Measurements from ENCODE around the gene EDIL3. TPM values are rescaled to one million over a fixed set of nuclear protein-coding genes. Genes with fewer than 3 reads are reported as not detected.

The EDIL3 gene
- total RNA-seq, 1 donor from 2014 or later = 15.2 TPM

DNA sequence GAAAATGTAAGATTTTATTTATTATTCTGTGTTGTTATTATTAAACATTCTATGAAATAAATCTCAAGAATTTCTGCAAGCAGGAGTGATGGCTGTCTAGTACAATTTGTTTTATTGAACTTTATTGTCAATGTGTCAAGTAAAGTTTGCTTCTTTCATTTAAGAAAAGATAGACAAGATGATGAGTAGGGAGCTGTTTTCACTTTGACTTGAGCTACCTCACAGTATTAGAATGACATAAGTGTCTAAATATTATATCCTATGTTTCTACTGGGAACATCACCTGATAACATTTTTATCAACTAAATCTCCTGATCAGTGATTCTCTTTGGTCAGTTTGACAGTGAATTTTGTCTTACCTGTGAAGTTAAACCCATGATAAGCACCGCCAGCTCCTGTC, 12.7 kb upstream of the EDIL3 start:
- Histone ChIP-seq H3K9me3 (no peaks in the 10 kb centered on the region), H3K4me1 (no peaks in the 10 kb centered on the region)

DNA sequence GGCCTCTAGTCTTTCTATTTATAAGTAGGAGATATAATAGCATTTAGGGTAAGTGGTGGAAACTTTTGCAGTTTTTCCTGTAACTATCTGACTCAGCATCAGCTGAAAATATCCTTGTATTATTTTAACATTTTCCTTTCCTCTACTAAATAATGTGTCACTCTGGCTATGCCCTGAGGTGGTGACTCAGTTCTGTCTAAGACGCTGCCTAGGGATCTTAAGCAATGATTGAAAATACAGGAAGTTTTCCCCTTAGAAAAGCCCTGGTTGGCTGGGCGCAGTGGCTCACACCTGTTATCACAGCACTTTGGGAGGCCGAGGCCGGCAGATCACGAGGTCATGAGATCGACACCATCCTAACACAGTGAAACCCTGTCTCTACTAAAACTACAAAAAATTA, 9.3 kb upstream of the EDIL3 start:
- Histone ChIP-seq H3K27ac (no peak overlapping the region), H3K4me3 (no peak overlapping the region), H3K36me3 (no peaks in the 10 kb centered on the region), H3K27me3 (no peaks in the 10 kb centered on the region), H3K9me3 (no peaks in the 10 kb centered on the region), H3K4me1 (no peaks in the 10 kb centered on the region)
- no peak for DNase-seq (ENCODE audit: extremely low spot score in 2 of 2)
- intact Hi-C loops (cut with DNase I) = no loop called here
- TF ChIP-seq POLR2AphosphoS5 (IDR thresholded peaks at IDR 0.05; ENCODE audit: insufficient read depth in 1 of 2, low read depth in 1 of 2) (no peak), POLR2A (IDR thresholded peaks at IDR 0.05) (no peak)
- TF ChIP-seq, protein P1, sequence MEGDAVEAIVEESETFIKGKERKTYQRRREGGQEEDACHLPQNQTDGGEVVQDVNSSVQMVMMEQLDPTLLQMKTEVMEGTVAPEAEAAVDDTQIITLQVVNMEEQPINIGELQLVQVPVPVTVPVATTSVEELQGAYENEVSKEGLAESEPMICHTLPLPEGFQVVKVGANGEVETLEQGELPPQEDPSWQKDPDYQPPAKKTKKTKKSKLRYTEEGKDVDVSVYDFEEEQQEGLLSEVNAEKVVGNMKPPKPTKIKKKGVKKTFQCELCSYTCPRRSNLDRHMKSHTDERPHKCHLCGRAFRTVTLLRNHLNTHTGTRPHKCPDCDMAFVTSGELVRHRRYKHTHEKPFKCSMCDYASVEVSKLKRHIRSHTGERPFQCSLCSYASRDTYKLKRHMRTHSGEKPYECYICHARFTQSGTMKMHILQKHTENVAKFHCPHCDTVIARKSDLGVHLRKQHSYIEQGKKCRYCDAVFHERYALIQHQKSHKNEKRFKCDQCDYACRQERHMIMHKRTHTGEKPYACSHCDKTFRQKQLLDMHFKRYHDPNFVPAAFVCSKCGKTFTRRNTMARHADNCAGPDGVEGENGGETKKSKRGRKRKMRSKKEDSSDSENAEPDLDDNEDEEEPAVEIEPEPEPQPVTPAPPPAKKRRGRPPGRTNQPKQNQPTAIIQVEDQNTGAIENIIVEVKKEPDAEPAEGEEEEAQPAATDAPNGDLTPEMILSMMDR (IDR thresholded peaks at IDR 0.05) = no peak

More for the DNA sequence above, 12.7 kb upstream of the EDIL3 start:
- TF ChIP-seq POLR2AphosphoS5 (IDR thresholded peaks at IDR 0.05; ENCODE audit: insufficient read depth in 1 of 2, low read depth in 1 of 2) = no peak
- TF ChIP-seq, protein P1 (IDR thresholded peaks at IDR 0.05) = no peak
- TF ChIP-seq POLR2A (IDR thresholded peaks at IDR 0.05) = no peak
- Histone ChIP-seq H3K4me3 (no peak overlapping the region), H3K27me3 (no peaks in the 10 kb centered on the region), H3K36me3 (no peaks in the 10 kb centered on the region), H3K27ac (no peak overlapping the region)
- DNase-seq (ENCODE audit: extremely low spot score in 2 of 2) = no peak
- intact Hi-C loops (cut with DNase I) = no loop called here

DNA sequence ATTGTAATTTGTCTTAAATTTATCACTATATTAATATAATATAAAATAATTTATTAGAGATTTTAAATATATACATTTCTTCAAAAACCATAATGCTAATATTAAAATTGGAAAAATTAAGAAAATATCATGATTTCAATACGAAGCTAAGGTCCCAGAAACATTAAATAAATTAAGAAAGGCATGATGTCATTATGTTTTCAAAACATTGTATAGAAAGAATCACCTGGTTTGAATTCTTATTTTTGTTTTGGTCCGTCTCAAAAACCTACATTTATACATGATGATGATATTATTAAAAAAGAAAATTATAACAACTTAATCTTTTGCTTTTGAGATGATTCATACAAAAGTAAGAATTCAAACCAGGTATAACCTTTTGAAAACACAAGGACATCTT, 8.2 kb upstream of the EDIL3 start:
- Histone ChIP-seq H3K9me3 (no peaks in the 10 kb centered on the region), H3K27ac (no peak overlapping the region), H3K36me3 (no peaks in the 10 kb centered on the region), H3K4me3 (no peak overlapping the region), H3K27me3 (no peaks in the 10 kb centered on the region), H3K4me1 (no peaks in the 10 kb centered on the region)
- no peak for DNase-seq (ENCODE audit: extremely low spot score in 2 of 2)
- intact Hi-C loops (cut with DNase I) = no loop called here
- TF ChIP-seq POLR2A (IDR thresholded peaks at IDR 0.05) (no peak), POLR2AphosphoS5 (IDR thresholded peaks at IDR 0.05; ENCODE audit: insufficient read depth in 1 of 2, low read depth in 1 of 2) (no peak)
- TF ChIP-seq, protein P1 (IDR thresholded peaks at IDR 0.05) = no peak

- Histone ChIP-seq H3K27ac (no peak overlapping the region), H3K9me3 (no peaks in the 10 kb centered on the region), H3K4me1 (peaks cover 24% of the 10 kb centered on the region), H3K4me3 (peak overlapping the region in 1 of 2 donors; percentile 64), H3K27me3 (no peaks in the 10 kb centered on the region), H3K36me3 (no peaks in the 10 kb centered on the region)
- TF ChIP-seq POLR2A (IDR thresholded peaks at IDR 0.05) (no peak), POLR2AphosphoS5 (IDR thresholded peaks at IDR 0.05; ENCODE audit: insufficient read depth in 1 of 2, low read depth in 1 of 2) (no peak)
- TF ChIP-seq, protein P1 (IDR thresholded peaks at IDR 0.05) = no peak
- no peak for DNase-seq (ENCODE audit: extremely low spot score in 2 of 2)
- intact Hi-C loops (cut with DNase I) = no loop called here
These were observed 1.0 kb upstream of the EDIL3 start for GRCh38 chr5:84385705-84386104.

- H3K4me3 ChIP-seq = peak overlapping the region; percentile 64 to 66
- H3K27me3 ChIP-seq = no peaks in the 10 kb centered on the region
- intact Hi-C loops (cut with DNase I) = no loop called here
- H3K36me3 ChIP-seq = no peaks in the 10 kb centered on the region
- H3K9me3 ChIP-seq = no peaks in the 10 kb centered on the region
- peak in 1 of 2 donors; percentile 87 for DNase-seq (ENCODE audit: extremely low spot score in 2 of 2)
- H3K27ac ChIP-seq = peak overlapping the region; percentile 74
- TF ChIP-seq POLR2AphosphoS5 (IDR thresholded peaks at IDR 0.05; ENCODE audit: insufficient read depth in 1 of 2, low read depth in 1 of 2) (peak in 1 of 2 donors; percentile 12), POLR2A (IDR thresholded peaks at IDR 0.05) (no peak)
- TF ChIP-seq, protein P1 (IDR thresholded peaks at IDR 0.05) = no peak
- H3K4me1 ChIP-seq = peaks cover 24% of the 10 kb centered on the region
These were observed 670 bp downstream of the EDIL3 start for GRCh38 chr5:84383816-84384603.
